8988T (cell line): ENCODE measurements around the gene BRWD1.
"Not testable (repeated sequence)": the region's sequence is repeated elsewhere in the genome, so short reads cannot be mapped to it uniquely, and the experiment has no call there.

Source experiments
- DNase-seq: peaks from one replicate; pipeline ENCODE4 v3.0.0; 2011

The BRWD1 gene

GRCh38 chr21:39161064-39161463, 152.4 kb downstream of the BRWD1 start:
- DNase-seq, result no peak

GRCh38 chr21:39159342-39160063, 153.9 kb downstream of the BRWD1 start:
- no peak for DNase-seq

- DNase-seq, result not testable (repeated sequence)
Observed at GRCh38 chr21:39157241-39157640, 156.2 kb downstream of the BRWD1 start.

GRCh38 chr21:39156024-39156423, 157.4 kb downstream of the BRWD1 start:
- no peak for DNase-seq

GRCh38 chr21:39155578-39155977, 157.9 kb downstream of the BRWD1 start:
- no peak for DNase-seq

GRCh38 chr21:39153842-39154241, 159.6 kb downstream of the BRWD1 start:
- no peak for DNase-seq

GRCh38 chr21:39153373-39153772, 160.1 kb downstream of the BRWD1 start:
- no peak for DNase-seq

GRCh38 chr21:39152271-39152670, 161.2 kb downstream of the BRWD1 start:
- DNase-seq, result no peak

GRCh38 chr21:39150877-39151276, 162.6 kb downstream of the BRWD1 start:
- DNase-seq, result no peak

GRCh38 chr21:39150316-39150715, 163.1 kb downstream of the BRWD1 start:
- no peak for DNase-seq

- DNase-seq, result no peak
Observed at GRCh38 chr21:39149882-39150281, 163.6 kb downstream of the BRWD1 start.

- no peak for DNase-seq
Observed at GRCh38 chr21:39148975-39149374, 164.5 kb downstream of the BRWD1 start.

GRCh38 chr21:39144191-39144590, 169.2 kb downstream of the BRWD1 start:
- DNase-seq, result no peak

- DNase-seq, result no peak
Observed at GRCh38 chr21:39142972-39143371, 170.5 kb downstream of the BRWD1 start.

GRCh38 chr21:39141502-39141901, 171.9 kb downstream of the BRWD1 start:
- no peak for DNase-seq

- no peak for DNase-seq
Observed at GRCh38 chr21:39137248-39138178, 175.9 kb downstream of the BRWD1 start.

GRCh38 chr21:39136711-39137110, 176.7 kb downstream of the BRWD1 start:
- no peak for DNase-seq

GRCh38 chr21:39136138-39136537, 177.3 kb downstream of the BRWD1 start:
- DNase-seq, result not testable (repeated sequence)

- DNase-seq, result no peak
Observed at GRCh38 chr21:39134288-39134810, 179.1 kb downstream of the BRWD1 start.
